NCI-H2081 treated with DMSO at 0.1 percent for 48 hours (cell line): Measurements from ENCODE around the gene ZNF136.

Experiments
- DNase-seq: peaks from one replicate; lab custom pipeline; 2025; lab: John Stamatoyannopoulos, UW

The ZNF136 gene

DNA sequence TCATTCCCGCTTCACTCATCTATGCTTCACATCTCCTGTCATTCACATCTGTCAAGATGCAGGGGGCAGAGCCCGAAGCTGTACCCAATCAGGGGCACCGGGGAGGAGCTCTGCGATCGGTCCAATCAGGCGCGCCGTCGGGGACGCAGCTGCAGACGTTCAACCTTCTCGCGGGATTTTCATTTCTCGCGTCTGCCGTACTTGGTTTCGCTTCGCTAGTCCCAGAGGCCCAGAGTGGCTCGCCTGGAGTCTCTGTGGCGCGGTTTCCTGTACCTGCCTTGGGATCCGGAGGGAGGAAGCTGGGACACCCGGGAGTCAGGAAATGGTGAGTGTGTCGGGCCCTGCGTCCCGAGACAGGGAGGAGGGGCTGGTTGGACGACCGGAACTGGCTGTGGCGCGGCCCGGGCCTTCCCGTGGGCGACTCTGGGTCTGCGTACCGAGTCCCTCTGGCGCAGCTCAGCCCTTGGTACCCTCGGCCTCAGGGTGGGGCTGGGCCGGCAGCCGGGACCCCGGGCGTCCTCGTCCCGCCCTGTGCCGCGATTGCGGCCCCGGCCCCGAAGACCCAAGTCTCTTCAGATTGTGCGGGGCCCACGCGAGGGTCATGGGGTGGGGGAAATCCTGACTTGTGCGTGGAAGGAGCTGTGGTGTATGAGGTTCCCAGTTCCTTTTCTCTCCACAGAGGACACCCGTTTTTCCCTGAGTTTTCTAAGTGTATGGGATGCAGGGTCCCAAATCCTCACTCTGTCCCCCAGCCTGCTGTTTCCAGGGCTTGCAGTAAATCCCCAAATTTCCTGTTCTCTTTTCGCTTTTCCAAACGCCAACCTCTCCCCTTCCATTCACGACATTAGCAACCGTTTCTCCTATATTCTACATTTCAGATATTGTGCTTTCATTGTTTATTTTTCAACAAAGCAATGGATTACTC lies at the start of gene ZNF136:
Gene ZNF136 (plus strand): TSS at position 215 of the 925 bp plus-strand sequence. CDS start 108 bp downstream, at position 323.
- peak; percentile 90 for DNase-seq

- DNase-seq, result no peak
Observed at GRCh38 chr19:12113121-12113520, 49.8 kb upstream of the ZNF136 start.

DNA sequence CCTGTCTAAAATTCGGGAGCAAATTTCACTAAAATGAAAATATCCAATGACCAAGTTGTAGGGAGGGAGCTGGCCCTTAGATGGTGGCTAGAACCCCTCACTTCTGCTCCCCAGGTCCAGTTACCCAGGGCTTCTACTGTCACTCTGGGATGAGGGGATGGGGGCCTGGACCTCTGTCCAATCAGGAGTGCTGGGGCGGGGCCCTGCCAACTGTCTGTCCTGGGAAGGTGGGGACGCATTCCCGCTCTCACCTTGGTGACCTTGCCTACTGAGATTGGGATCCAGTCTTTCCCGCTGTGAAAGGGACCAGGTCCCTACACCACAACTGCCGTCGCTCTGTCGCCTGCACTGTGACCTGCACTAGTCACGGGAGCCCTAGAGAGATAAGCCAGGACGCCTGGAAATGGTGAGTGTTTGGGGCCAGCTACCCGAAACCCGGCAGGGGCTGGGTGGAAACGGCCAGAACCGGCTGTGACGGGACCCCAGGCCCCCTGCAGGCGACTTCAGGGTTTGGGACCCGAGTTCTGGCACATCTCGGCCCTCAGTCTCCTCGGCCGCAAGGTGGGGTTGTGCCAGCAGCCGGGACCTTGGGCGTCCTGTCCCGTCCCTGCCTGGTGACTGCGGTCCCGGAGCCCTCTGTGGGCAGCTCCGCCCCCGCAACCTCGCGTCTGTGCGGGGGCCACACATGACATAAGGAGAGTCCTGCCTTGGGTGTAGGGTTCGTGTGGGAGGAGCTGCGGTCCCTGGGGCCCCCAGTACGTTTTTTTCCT lies 45.5 kb upstream of the ZNF136 start:
- DNase-seq, result no peak

GRCh38 chr19:12126707-12127106 lies 36.2 kb upstream of the ZNF136 start:
- DNase-seq, result no peak

- no peak for DNase-seq
Observed at GRCh38 chr19:12133069-12133468, 29.8 kb upstream of the ZNF136 start.

GRCh38 chr19:12137221-12137940 lies 25.5 kb upstream of the ZNF136 start:
- DNase-seq, result no peak

- no peak for DNase-seq
Observed at GRCh38 chr19:12139269-12139668, 23.6 kb upstream of the ZNF136 start.

- DNase-seq, result peak; percentile 48
Observed at GRCh38 chr19:12139885-12140544, 22.9 kb upstream of the ZNF136 start, which contains the start of gene ZNF20. TSS of gene ZNF20 (minus strand) at chr19:12140350. CDS start at chr19:12140182, 168 bp downstream.

DNA sequence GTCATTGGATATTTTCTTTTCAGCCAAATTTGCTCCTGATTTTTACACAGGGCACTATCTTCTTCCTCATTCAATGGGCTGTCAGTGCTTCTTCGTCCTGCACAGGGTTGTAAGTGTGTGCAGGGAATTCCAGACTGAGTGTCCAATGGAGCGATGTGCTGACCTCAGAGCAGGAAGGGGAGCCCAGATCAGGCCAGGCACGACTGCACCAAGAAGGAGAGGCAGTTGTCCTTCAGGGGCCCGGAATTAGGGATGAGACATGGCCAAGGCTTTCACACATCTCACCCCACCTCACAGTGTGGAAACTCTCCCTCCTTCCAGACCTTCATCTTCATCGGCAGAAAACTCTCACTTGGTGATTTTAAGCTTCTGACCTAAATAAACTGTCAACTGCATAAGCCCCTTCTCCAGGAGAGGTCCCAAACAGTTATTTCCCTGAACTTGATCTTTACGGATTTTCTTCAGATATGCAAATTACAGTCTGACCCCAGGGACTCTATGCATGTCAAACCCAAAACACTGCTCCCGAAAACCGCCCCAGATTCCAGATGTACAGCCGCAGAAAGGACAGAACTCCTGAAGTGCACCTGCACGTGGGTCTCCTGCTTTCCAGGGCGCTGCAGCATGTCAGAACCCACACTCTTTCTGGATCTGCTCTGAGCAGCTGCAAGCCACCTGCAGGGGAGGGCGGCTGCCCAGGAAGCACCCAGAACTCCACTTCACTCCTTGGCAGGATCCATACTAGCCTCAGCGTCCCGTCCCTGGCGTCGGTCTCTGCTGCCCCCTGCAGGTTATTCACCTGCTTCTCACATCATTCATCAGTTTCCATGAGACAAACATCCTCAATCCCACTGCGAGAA lies 22.1 kb upstream of the ZNF136 start:
- DNase-seq, result peak; percentile 60

DNA sequence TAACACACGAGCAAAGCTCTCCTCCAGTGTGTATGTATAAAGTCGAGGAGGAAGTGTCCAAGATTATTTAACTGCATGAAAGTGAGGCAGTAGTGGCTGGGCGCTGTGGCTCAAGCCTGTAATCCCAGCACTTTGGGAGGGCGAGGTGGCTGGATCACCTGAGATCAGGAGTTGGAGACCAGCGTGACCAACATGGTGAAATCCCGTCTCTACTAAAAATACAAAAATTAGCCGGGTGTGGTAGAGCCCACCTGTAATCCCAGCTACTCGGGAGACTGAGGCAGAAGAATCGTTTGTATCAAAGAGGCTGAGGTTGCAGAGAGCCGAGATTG lies 21.5 kb upstream of the ZNF136 start:
- no peak for DNase-seq

DNA sequence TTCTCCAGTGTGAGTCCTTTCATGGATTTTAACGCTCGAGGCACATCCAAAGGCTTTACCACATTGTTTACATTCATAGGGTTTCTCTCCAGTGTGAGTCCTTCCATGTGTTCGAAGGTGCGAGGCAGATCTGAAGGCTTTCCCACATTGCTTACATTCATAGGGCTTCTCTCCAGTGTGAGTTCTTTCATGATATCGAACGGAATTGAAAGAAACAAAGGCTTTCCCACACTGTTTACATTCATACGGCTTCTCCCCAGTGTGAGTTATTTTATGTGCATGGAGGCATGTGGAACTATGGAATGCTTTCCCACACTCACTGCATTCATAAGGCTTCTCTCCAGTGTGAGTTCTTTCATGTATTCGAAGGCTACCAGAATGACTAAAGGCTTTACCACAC lies 17.5 kb upstream of the ZNF136 start:
- DNase-seq, result no peak

DNA sequence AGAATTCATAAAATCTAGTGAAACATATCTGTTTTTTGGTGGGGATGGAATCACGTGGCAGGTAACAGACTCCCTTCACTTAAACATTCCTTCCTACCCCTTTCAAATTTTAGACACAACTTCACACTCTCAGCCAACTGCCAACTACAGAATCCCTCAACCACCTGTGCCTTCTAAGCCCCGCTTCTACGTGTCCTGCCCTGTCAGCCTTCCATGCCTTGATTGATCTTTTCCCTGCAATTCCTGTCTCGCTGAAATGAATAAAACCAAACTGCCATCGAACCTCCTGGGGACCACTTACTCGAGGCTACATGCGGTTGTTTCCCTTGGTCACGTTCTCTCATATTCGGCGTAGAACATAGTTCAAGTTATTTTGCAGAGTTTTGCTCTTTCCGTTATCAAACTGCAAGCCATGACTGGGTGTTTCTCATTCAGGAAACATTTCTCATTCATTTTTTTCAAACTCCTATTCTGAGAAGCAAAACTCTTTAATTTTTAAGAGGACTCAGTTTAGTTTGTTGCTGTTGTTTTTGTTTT lies 7.5 kb upstream of the ZNF136 start:
- no peak for DNase-seq

DNA sequence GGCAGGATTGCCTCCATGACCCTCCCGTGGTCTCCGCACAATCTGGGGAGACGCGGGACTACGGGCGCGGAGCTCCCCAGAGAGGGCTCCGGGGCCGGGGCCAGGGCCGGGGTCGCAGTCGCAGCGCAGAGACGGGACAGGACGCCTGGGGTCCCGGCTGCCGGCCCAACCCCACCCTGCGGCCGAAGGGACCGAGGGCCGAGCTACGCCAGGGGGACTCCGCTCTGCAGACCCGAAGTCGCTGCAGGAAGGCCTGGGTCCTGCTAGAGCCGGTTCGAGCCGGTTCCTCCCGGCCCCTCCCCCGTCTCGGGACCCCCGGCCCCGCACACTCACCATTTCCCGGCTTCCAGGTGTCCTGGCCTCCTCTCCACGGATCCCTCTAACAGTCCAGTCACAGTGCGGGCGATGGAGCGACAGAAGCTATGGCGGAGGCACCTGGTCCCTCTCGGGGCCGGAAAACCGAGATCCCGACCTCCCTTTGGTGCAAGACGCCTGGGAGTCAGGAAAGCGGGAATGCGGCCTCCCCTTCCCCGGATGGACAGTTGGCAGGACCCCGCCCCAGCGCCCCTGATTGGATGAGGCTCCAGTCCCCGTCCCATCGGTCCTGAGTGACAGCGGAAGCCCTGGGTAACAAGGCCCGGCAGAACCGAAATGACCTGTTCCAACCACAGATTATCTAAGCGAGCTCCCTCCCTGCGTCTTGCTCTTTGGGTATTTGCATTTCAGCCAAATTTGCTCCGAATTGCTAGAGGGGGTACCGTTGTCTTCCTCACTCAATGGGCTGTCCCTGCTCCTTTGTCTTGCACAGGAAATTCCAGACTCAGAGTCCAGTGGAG lies 6.5 kb upstream of the ZNF136 start, which contains the start of gene ZNF625:
Gene ZNF625 (minus strand): TSS at position 512 of the 836 bp plus-strand sequence. CDS start 176 bp downstream, at position 336.
- DNase-seq, result peak; percentile 62

DNA sequence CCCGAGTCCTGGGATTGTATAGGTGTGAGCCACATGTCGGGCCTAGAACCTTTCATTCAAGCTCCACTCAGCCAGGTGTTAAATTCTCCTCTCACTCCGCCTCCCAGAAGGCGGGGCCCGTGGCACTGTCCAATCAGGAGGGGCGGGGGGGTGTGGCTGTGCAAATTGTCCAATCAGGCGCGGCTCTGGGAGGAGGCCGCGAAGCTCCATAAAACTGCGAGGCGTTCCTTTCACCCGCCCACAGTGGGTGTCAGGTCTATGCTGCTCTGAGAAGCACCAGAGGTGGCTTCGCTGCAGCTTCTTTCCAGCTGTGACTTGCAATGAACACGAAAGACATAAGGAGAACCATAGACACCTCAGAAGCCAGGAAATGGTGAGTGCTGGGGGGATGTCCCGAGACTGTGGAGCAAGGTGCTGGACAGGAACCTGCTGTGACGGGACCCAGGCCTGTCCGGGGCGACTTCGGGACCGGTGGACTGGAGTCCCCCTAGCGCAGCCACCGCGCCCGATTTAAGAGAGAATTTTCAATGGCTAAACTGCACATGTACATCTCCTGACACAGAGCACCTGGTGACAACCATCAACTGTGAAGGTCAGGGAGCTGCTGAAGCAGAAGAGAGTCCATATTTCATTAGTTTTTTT lies 3.0 kb upstream of the ZNF136 start:
- no peak for DNase-seq

GRCh38 chr19:12162513-12162881 lies 399 bp upstream of the ZNF136 start:
- peak; percentile 40 for DNase-seq

GRCh38 chr19:12163826-12164225 lies 930 bp downstream of the ZNF136 start:
- no peak for DNase-seq

GRCh38 chr19:12166626-12167025 lies 3.7 kb downstream of the ZNF136 start:
- DNase-seq, result no peak

DNA sequence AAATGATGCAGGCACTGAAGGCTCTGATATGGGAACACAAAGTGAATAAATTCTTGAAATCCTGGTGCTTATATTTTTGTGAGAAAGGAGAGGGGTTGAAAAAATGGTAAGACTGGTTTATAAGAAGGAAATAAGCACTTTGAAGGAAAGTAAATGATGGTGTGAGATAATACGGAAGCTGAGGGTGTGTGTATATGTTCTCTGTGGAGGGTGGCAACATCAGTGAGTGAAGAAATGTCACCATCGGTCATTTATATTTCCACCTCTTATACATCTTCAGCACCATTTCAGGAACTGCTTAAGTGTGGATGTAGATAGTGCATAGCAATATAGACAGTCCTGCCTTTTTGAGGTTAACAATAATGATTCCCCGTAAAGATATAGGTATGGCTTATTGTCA lies 17.5 kb downstream of the ZNF136 start:
- DNase-seq, result no peak

DNA sequence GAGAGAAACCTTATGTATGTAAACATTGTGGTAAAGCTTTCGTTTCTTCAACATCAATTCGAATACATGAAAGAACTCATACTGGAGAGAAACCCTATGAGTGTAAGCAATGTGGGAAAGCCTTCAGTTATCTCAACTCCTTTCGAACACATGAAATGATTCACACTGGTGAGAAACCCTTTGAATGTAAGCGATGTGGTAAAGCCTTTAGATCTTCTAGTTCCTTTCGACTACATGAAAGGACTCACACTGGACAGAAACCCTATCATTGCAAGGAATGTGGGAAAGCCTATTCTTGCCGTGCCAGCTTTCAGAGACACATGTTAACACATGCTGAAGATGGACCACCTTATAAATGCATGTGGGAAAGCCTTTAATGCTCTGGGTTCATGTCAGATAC lies 24.7 kb downstream of the ZNF136 start:
- DNase-seq, result no peak
